HG02763 (cell line): Measurements from ENCODE around the gene PPP1R13L.
"Not testable (repeated sequence)": the region's sequence is repeated elsewhere in the genome, so short reads cannot be mapped to it uniquely, and the experiment has no call there.

Experiments
- ATAC-seq: cut with Tn5 transposase; IDR thresholded peaks from one replicate; pipeline ENCODE4 v1.9.1; 2021; ENCODE audit warnings: mild to moderate bottlenecking, moderate library complexity; ENCODE audit not compliant: unreplicated experiment

The PPP1R13L gene

GRCh38 chr19:45348367-45349125 is 56.3 kb downstream of the PPP1R13L start:
- ATAC-seq: no peak

GRCh38 chr19:45347570-45348366 is 57.1 kb downstream of the PPP1R13L start:
- no peak for ATAC-seq

- no peak for ATAC-seq
Observed at GRCh38 chr19:45346449-45346848, 58.4 kb downstream of the PPP1R13L start.

- no peak for ATAC-seq
Observed at GRCh38 chr19:45345506-45345860, 59.4 kb downstream of the PPP1R13L start.

GRCh38 chr19:45344621-45345505 is 60.0 kb downstream of the PPP1R13L start:
- ATAC-seq: no peak

GRCh38 chr19:45342911-45343310 is 62.0 kb downstream of the PPP1R13L start:
- ATAC-seq: no peak

- no peak for ATAC-seq
Observed at GRCh38 chr19:45340899-45341453, 63.9 kb downstream of the PPP1R13L start.

- no peak for ATAC-seq
Observed at GRCh38 chr19:45340232-45340898, 64.5 kb downstream of the PPP1R13L start, which contains the start of gene KLC3. Gene KLC3, plus strand, starts transcription at chr19:45340750. Its CDS starts 4,792 bp downstream, at chr19:45345542.

GRCh38 chr19:45339629-45340028 is 65.2 kb downstream of the PPP1R13L start:
- no peak for ATAC-seq

GRCh38 chr19:45336696-45337251 is 68.1 kb downstream of the PPP1R13L start:
- no peak for ATAC-seq

- not testable (repeated sequence) for ATAC-seq
Observed at GRCh38 chr19:45334881-45335280, 70.0 kb downstream of the PPP1R13L start.

- no peak for ATAC-seq
Observed at GRCh38 chr19:45333609-45334303, 71.1 kb downstream of the PPP1R13L start.

- ATAC-seq: no peak
Observed at GRCh38 chr19:45331411-45331810, 73.5 kb downstream of the PPP1R13L start.
